Left colon (tissue), 2 donors: Measurements from ENCODE around the gene HNRNPUL2. TPM values are rescaled to one million over a fixed set of nuclear protein-coding genes. Genes with fewer than 3 reads are reported as not detected.
A peak's percentile ranks its signal among the peaks of the same experiment; 100 is the strongest.
"Not testable (repeated sequence)": the region's sequence is repeated elsewhere in the genome, so short reads cannot be mapped to it uniquely, and the experiment has no call there.

Experiments used
- ATAC-seq: fragments of 200-7000 bp; cut with Tn5 transposase; one replicate; pipeline ENCODE4 v1.9.1; 2020; ENCODE audit warnings: mild to moderate bottlenecking, moderate library complexity
- DNase-seq, 2 donors: peaks; one replicate each; pipeline ENCODE4 v3.0.0-alpha.2; 2020
- intact Hi-C, 2 donors: fragments of 100-400 bp; cut with DNase I in 1 of 2; cut with micrococcal nuclease in 1 of 2; formaldehyde crosslinking; loops; one replicate each; pipeline versions ENCODE4 v1.11.2 to v1.14.0; 2022; cut with DNase I, micrococcal nuclease
- long read RNA-seq: library from polyadenylated mRNA; unstranded; transcript quantifications from one replicate; pipeline ENCODE4 v2.0.0, GENCODE V29; 2021
- total RNA-seq, 2 donors: library from RNA; stranded (reverse); fragmentation: NEBNext Ultra II Directional; extraction: Animal tissue kit (Norgen Biotek cat#: 25700); gene quantifications; one replicate each; pipeline ENCODE4 v1.2.1, GENCODE V29; 2021
- donor health status: DM: no; HTN: no; CAD: no.
- donor health status: DM: yes; HTN: yes; CAD: no.

The HNRNPUL2 gene
- total RNA-seq: 10 to 100 TPM; 47.5 to 54.2 TPM
- long read RNA-seq, full-length matches to known transcripts: 1 of 5 reads
- long read RNA-seq, partial matches to known transcripts: 1 of 5 reads
- long read RNA-seq, other reads (novel, unspliced or antisense): 3 of 5 reads

- DNase-seq (peak; percentile 98), ATAC-seq (peak; percentile 78)
- intact Hi-C loops: no loop called here
Observed at GRCh38 chr11:62727165-62727871, at the start of gene HNRNPUL2. Gene HNRNPUL2, minus strand, starts transcription at chr11:62727457. Its CDS starts 301 bp downstream, at chr11:62727156.

GRCh38 chr11:62775646-62776045, 48.4 kb upstream of the HNRNPUL2 start:
- intact Hi-C loops: no loop called here
- DNase-seq (no peak), ATAC-seq (no peak)

- DNase-seq (no peak), ATAC-seq (no peak)
- intact Hi-C loops: no loop called here
Observed at GRCh38 chr11:62774407-62774806, 47.1 kb upstream of the HNRNPUL2 start.

GRCh38 chr11:62771144-62772021, 44.1 kb upstream of the HNRNPUL2 start, which contains the start of gene TAF6L:
Gene TAF6L, plus strand, starts transcription at chr11:62771396. Its CDS starts 4,388 bp downstream, at chr11:62775784.
- DNase-seq: peak; percentile 98 to 99
- peak; percentile 94 for ATAC-seq
- intact Hi-C loops: no loop called here

GRCh38 chr11:62770778-62771143, 43.5 kb upstream of the HNRNPUL2 start:
- ATAC-seq (peak; percentile 11), DNase-seq (peak in 1 of 2 donors; percentile 34)

GRCh38 chr11:62760867-62761227, 33.6 kb upstream of the HNRNPUL2 start:
- ATAC-seq, intact Hi-C loops: not testable (repeated sequence)
- peak in 1 of 2 donors; percentile 35 for DNase-seq

More at GRCh38 chr11:62770778-62771143, 43.5 kb upstream of the HNRNPUL2 start:
- intact Hi-C loops: no loop called here

- ATAC-seq (no peak), DNase-seq (no peak)
- intact Hi-C loops: no loop called here
Observed at GRCh38 chr11:62757846-62758788, 30.9 kb upstream of the HNRNPUL2 start.

- intact Hi-C loops: no loop called here
- no peak for DNase-seq
- ATAC-seq: no peak
Observed at GRCh38 chr11:62755086-62755615, 27.9 kb upstream of the HNRNPUL2 start.

GRCh38 chr11:62753736-62754603, 26.7 kb upstream of the HNRNPUL2 start, which contains the start of gene ZBTB3:
Gene ZBTB3, minus strand, starts transcription at chr11:62754160. Its CDS starts 496 bp downstream, at chr11:62753664.
- ATAC-seq (peak; percentile 91), DNase-seq (peak; percentile 98 to 99)
- intact Hi-C loops: no loop called here

GRCh38 chr11:62752994-62753735, 25.9 kb upstream of the HNRNPUL2 start:
- intact Hi-C loops: no loop called here
- ATAC-seq (no peak), DNase-seq (peak in 1 of 2 donors; percentile 30)

GRCh38 chr11:62752177-62752785, 25.0 kb upstream of the HNRNPUL2 start:
- ATAC-seq (no peak), DNase-seq (no peak)
- intact Hi-C loops: no loop called here

GRCh38 chr11:62749931-62750330, 22.7 kb upstream of the HNRNPUL2 start:
- ATAC-seq, intact Hi-C loops, DNase-seq: not testable (repeated sequence)

- ATAC-seq (no peak), DNase-seq (no peak)
- intact Hi-C loops: no loop called here
Observed at GRCh38 chr11:62747475-62748160, 20.4 kb upstream of the HNRNPUL2 start.

GRCh38 chr11:62737196-62737595, 9.9 kb upstream of the HNRNPUL2 start:
- ATAC-seq: no peak
- intact Hi-C loops: no loop called here
- DNase-seq: no peak

- no peak for DNase-seq
Observed at GRCh38 chr11:62732830-62733229, 5.6 kb upstream of the HNRNPUL2 start.

GRCh38 chr11:62730076-62730475, 2.8 kb upstream of the HNRNPUL2 start:
- DNase-seq, intact Hi-C loops: not testable (repeated sequence)

More at GRCh38 chr11:62732830-62733229, 5.6 kb upstream of the HNRNPUL2 start:
- ATAC-seq: no peak
- intact Hi-C loops: no loop called here

More at GRCh38 chr11:62730076-62730475, 2.8 kb upstream of the HNRNPUL2 start:
- ATAC-seq: not testable (repeated sequence)
